GM21526 (cell line): Measurements from ENCODE around the gene DNMT1.

Experiments
- ATAC-seq: cut with Tn5 transposase; IDR thresholded peaks from one replicate; pipeline ENCODE4 v1.9.1; 2021; ENCODE audit warnings: moderate library complexity; ENCODE audit not compliant: unreplicated experiment, low FRiP score

Gene DNMT1

GRCh38 chr19:10143681-10144080 is 51.1 kb downstream of the DNMT1 start:
- no peak for ATAC-seq

GRCh38 chr19:10142701-10143375 is 51.9 kb downstream of the DNMT1 start:
- ATAC-seq: no peak

GRCh38 chr19:10141973-10142372 is 52.8 kb downstream of the DNMT1 start:
- no peak for ATAC-seq

DNA sequence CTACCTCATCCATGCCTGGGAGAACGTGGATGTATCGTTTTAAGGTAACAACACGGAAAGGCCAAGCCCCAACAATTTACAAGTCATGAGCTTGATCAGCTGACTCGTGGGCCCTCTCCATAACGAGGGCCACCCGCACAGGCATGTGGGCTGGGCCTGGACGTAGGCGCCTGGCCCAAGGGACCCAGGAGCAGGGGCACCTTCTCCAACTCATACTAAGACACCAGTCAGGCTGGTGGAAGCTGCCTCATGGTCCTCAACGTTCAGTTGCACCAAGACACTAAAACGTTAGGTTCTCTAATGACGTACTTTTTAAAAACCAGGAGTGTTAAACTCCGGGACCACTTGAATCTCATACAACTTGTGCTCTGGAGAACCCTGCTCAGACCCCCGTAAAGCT is 53.3 kb downstream of the DNMT1 start:
- no peak for ATAC-seq

DNA sequence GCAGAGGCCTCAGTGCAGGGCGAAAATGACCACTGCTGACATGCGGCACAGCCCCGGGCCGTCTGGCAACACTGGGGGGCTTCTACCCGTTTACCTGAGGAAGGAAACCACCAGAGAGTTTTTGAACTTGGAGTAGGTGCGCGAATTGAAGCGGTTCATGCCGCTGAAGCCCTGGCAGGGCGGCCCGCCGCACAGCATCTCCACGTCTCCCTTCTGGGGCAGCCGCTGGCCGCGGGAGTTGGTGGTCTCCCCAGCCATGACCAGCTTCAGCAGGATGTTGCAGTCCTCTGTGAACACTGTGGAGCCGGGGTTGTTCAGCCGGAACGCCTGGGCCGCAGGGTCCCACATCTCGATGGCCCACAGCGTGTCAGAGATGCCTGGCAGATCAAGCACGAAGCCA is 54.8 kb downstream of the DNMT1 start:
- ATAC-seq: no peak

- ATAC-seq: no peak
Observed at GRCh38 chr19:10138879-10139795, 55.6 kb downstream of the DNMT1 start.

- ATAC-seq: no peak
Observed at GRCh38 chr19:10137751-10138682, 56.7 kb downstream of the DNMT1 start.

- ATAC-seq: no peak
Observed at GRCh38 chr19:10136936-10137335, 57.8 kb downstream of the DNMT1 start.

GRCh38 chr19:10135551-10136334 is 59.0 kb downstream of the DNMT1 start:
- ATAC-seq: no peak

- no peak for ATAC-seq
Observed at GRCh38 chr19:10134040-10134439, 60.7 kb downstream of the DNMT1 start.

DNA sequence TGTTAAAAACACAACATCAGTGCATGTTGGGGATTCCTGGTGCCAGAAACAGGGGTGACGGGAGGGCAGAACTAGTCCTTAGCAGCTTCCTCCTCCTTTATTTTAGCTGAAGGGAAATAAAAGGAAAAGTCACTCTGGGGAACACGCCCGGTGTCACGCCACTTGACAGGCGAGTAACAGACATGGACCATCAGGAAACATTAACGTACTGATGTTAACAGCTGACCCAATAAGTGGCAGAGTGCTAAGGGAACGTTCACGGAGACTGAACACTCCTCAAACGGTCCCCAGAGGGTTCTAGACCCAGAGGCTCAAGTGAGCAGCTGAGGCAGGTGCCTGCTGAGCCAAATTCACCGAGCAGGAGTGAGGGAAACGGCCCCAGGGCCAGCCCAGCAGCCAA is 61.2 kb downstream of the DNMT1 start:
- no peak for ATAC-seq

GRCh38 chr19:10132905-10133304 is 61.8 kb downstream of the DNMT1 start:
- ATAC-seq: no peak

DNA sequence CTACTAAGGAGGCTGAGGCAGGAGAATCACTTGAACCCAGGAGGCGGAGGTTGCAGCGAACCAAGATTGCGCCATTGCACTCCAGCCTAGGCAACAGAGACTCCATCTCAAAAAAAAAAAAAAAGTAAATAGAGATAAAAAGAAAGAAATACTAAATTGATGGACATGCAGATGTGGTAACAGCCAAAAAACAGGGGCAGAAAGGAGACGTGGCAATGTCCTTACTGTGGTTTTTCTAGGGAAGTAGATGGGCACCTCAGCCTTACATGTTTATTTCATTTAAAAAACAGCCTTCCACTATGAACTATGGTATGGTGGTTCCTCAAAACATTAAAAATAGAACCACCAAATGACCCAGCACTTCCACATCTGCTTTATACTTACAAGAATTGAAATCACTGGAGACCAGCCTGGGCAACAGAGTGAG is 68.5 kb downstream of the DNMT1 start:
- no peak for ATAC-seq

- ATAC-seq: no peak
Observed at GRCh38 chr19:10124429-10124828, 70.3 kb downstream of the DNMT1 start.

DNA sequence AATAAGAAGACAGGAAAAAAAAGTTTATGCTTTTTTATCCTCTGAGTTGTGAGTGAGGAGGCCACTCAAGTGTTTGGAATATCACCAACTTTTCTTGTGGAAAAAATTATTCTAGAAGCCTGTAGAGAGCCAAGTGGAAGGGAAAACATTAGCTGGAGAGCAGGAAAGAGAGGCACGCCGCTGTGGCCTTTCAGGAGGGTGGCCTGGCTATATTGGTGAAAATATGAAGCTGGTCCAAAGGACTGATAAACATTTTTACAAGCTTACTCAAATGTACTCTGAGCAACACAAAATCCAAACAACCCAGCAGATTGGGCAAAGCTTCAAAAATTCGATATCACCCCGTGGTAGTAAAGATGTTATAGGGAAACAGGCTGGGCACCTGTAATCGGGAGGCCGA is 72.7 kb downstream of the DNMT1 start:
- ATAC-seq: no peak

DNA sequence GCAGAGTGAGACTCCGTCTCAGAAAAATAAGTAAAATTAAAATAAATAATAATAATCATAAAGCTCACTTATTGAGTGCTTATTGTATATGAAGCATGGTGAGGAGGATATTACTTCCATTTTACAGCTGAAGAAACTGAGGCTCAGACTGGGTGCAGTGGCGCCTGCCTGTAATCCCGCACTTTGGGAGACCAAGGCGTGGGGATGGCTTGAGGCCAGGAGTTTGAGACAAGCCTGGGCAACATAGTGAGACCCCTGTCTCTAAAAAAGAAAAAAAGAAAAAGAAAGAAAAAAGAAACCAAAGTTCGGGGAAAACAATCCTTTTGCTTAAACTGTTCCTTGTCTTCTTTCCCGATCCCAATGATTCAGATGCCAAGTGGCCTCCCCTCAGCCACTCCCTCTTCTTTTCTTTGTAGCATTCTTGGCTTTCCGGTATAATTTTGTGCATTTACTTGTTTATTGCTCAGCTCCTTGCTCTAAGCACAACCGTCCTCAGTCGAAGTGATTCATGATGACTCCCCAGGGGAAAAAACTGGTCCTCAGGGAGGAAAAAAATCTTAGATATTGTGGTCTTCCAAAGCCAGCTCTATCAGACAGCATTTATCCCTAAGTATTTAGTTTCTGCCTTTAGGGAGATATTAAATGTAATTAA is 74.1 kb downstream of the DNMT1 start:
- no peak for ATAC-seq

DNA sequence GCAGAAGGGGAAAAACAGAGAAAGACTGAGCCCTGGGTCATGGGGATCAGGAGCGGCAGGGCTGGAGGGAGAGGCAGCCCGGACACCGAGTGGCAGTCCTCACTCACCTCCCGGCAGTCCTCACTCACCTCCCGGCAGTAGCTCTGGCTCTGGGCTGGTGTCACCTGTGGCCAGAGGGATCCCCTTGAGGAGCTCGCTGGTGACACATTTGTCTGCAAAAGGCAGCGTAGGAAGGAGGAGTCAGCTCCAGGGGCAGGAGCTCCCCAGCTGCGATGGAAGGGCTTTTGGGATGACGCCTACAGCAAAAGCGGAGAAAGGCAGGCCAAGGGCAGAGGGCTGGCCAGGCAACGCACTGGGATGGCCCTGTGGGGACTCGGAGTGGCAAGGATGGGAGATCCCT is 75.8 kb downstream of the DNMT1 start:
- ATAC-seq: no peak

GRCh38 chr19:10116866-10117616 is 77.7 kb downstream of the DNMT1 start:
- no peak for ATAC-seq
